HG02623 (cell line): ENCODE results near the gene LYPD6B.

ENCODE experiments used
- ATAC-seq: cut with Tn5 transposase; IDR thresholded peaks from one replicate; pipeline ENCODE4 v1.9.1; 2021; ENCODE audit warnings: moderate library complexity; ENCODE audit not compliant: unreplicated experiment

LYPD6B gene

DNA sequence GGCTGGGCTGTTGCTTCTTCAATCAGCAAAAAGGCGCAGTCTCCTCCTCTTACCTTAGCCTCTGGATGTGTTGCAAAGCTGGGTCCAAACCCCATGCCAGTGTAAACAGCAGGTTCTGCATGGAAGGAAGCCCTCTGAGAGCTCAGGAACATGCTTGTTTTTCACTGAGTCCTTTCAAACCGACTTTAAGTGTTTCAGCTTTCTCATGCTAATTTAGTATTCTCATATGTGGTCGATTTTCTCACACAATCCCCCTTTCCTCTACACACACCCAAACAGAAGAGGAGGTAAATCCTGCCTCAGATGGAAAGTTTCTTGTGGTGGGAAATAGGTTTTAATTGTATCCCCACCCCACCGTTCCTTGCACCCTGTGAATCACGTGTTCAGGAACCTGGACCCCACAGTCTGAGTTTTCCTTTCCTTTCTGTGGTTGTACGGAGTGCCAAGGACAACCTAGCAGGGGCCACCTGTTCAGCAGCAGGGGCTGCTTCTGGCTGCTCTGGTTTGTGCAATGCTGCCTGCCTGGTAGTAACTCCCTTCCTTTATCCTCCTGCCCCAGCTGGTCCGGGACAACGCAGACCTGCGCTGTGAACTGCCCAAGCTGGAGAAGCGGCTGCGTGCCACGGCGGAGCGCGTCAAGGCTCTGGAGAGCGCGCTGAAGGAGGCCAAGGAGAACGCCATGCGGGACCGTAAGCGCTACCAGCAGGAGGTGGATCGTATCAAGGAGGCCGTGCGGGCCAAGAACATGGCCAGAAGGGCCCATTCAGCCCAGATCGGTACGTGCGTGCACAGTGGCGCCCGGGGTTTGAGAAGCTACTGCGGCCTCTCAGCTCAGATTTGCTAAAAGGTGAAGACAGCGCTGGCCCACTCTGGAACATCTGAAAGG lies 28.7 kb upstream of the LYPD6B start:
- ATAC-seq = no peak

DNA sequence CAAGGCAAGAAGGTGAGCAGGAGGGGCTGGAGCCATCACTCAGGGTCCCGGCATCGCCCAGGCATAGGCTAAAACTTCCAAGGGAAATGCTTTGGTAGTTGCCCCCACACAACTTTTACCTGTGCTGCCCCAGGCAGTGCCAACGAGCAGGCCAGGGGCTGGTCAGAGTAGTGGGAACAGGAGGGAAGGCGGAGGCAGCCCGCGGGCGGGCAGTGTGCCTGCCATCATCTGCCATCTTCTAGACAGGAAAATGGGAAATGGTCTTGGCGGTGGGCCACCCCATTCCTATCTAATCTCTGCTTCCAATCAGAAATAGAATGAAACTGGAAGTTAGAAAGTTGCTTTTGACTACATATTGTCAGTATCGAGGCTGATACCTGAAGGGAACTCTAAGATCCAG lies 26.0 kb upstream of the LYPD6B start:
- no peak for ATAC-seq

DNA sequence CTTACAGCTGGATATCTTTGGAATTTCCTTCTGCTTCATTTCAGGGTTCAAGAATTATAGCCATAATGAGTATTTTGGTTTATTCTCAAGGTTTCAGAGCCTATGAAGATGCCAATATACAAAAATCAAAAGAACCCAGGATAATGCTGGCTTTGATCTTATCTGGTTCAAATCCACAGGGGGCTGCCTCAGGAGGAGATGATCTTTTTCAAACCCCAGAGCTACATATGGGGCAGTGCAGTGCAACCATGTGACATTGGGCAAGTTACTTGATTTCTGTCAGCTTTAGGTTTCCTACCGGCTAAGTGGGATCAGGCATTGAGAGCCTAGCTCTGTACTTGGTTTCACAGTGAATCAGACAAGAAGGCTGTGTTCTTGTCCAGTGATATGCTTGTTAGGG lies 23.0 kb upstream of the LYPD6B start:
- no peak for ATAC-seq

DNA sequence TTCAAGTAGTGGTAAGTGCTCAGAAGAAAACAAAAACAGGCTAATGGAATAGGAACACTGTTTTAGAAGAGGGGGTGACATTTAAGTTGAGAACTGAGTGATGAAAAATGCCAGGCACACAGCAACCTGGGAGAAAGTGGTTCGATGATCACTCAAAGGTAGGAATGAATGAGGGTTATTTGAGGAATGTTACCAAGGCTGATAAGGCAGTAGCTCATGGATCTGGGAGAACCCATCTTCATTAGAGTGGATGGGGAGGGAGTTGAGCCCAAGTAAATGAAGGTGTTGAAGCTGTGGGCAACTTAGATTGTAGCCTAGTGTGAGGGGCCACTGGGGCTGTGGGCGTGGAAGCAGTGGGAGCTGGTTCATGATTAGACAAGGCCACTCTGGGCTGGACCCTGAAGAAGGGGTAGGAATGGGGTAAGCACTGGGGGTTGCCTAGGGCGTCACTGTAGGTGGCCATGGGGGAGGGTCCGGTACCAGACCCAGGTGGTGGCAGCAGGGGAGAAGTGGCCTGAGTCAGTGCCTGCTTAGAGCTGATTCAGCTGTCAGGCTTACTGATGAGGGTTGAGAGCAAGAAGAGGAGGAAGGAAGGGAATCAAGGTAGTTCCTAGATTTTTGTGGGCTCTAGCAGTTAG lies 22.5 kb upstream of the LYPD6B start:
- ATAC-seq = no peak

DNA sequence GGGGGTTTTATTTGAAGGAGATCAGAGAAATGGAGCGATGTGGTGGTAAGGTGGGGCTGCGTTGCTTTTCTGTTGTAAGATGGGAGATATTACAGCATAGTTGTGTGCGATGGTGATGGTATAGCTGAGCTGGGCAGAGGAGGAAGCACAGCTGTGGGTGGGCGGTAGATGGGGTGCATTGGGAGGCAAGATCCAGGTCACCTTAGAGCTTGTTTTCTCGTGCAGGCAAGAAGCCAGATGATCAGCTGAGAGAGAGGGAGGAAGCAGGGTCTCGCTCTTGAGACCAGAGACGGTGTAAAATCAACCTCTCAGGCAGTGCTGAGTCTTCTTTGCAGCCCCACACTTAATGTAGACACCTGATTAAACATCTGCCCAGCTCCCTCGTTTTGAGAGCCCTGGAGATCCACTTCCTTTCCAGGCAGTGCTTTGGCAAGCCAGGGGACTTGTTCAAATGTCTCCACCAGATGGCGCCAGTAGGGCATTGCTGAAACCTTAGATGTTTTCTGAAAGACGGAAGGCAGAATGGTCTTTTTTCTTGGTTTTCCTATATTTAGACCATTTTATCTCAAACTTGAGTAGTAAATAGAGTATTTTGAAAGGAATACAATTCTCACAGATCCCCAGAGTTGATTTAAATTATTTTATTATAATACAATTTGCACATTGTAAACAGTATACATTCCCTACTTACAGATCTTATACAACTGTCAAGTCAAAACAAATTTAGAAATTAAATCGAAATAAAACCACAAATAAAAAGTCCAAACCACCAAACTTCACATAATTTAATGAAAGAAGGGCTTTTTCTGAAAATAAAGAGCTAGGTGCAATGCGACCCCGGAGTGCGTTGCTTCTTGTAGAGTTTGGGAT lies 21.1 kb upstream of the LYPD6B start:
- ATAC-seq = no peak

DNA sequence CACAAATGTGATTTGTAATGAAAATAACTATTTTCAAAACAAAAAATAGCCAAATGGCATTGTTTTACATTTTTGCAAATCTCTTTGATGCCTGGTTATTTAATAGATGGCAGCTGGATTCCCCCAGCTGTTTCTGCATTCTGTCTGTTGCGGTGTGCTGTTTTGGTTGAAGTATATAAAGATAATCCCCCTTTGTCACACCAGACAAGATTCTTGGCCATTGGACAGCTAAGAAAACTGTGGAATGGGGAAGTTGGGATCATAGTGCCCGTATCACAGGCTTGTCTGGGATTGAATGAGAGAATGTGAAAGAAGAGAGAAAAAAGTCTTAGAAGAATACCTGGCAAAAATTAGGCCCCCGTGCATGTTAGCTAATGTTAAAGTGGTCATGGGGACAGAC lies 19.5 kb upstream of the LYPD6B start:
- no peak for ATAC-seq

DNA sequence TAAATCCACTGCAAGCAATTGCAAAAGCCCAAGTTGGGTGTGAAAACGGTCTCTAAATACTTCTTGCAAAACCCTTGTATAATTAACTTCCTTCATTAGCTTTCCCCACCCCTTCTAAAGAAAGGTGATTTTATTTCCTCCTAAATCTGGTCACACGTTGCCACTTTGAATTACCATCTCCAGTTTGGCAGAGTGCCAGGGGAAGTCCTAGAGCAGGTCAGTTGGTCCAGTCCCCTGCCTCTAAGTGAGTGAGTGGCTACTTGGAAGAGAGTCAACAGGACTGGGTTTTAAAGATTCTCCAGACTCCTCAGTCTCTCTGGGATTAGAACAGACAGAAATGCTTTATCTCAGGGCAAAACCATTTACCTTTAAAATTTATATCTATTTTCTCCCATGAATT lies 18.7 kb upstream of the LYPD6B start:
- no peak for ATAC-seq

DNA sequence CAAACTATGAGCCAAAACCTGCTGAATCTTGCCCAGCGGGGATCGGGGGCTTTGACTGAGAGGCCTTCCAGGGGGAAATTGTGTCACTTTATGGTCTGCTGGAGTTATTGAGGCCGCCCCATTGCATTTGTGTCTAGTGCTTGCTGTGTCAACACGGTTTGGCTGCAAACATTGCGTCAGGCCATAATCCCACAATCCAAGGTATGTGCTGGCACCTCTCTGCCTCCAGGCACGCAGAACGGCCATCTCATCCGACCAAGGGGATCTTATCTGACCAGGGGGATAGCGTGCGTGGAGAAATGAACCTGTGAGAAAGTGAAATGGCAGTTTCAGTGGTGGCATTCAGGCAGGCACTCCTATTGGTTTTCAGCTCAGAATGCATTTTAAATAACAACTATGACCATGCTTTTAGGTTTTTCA lies 18.1 kb upstream of the LYPD6B start:
- peak; percentile 33 for ATAC-seq

DNA sequence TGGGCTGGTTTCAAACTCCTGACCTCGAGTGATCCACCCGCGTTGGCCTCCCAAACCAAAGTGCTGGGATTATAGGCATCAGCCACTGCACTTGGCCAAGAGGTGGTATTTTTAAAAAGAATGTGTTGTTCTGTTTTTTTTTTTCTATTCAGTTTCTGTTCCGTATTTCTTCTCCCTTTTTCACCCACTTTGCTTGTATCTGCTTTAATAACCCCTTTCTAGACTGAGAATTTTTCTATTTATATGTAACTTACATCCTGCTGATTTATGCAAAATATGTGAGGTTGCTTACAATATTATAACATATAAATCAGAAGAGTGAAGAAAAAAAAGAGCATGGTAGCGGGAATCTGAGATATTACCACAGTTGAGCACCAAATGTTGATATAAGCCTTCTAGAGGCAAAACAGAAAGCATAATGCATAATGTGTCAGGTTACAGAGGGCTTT lies 17.2 kb upstream of the LYPD6B start:
- ATAC-seq = peak; percentile 60

DNA sequence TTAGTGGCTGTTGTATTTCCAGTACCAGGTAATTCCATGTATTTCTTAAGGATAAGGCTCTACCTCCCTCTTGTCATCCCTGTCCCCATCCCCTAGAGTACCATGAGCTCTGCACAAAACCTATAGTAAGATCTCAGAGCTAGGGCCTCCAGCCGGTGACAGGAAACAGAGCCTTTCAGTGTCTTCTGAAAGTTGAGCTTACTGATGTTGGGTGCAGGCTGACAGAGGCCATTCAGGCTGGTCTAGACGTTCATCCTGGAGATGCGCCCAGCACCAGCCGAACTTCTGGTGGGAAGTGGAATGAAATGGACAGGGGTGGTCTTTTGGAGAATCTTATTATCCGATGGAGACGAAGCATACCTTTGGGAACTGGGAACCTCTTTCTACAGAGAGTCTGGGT lies 16.7 kb upstream of the LYPD6B start:
- ATAC-seq = peak; percentile 60

DNA sequence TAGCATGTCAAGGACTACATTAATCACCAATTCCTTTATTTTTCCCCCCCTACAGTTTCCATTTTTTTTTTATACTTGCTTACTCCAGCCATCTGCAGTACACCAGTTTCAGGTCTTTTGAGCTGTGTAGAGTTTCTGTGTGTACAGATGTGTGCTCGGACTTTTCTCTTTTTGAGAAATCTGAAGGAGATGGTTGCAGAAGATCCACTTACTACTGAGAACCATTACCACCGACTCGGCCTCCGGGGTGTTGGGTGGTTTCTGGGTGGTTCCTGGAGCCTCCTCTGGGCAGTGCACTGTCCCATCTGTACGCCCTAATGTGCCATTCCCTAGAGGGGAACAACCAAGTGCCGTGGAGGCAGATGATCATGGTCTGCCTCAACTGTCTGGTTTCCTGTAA lies 15.4 kb upstream of the LYPD6B start:
- ATAC-seq = no peak

DNA sequence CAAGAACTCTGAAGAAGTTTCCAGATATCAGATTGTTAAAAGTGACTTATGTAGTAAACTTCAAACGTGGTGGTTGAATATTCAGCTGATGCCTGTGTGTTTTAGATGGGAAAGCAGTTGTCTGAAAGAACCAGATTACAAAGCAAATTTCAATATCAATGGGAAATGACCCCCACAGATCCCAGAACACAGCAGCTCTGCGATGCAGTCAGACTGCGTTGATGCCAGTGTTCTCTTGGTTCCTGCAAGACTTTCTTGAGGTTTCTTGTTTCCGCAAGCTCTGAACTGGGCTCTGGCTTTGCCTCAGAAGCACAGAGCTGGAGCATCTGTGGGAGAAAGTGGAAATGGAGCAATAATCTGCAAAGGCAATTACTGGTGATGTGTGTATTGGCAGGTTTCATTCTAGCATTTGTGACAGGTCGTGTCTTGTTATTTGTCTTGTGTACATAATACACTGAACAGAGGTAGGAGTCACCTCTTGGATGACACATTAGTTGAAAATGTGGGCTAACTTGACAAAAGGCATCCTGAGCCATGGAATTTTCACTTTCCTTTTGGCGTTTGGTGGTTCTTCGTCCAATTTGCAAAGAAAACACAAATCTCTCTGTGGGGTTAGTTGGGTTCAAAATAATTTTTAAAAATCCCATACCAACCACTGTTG lies 10.8 kb upstream of the LYPD6B start:
- ATAC-seq = no peak

DNA sequence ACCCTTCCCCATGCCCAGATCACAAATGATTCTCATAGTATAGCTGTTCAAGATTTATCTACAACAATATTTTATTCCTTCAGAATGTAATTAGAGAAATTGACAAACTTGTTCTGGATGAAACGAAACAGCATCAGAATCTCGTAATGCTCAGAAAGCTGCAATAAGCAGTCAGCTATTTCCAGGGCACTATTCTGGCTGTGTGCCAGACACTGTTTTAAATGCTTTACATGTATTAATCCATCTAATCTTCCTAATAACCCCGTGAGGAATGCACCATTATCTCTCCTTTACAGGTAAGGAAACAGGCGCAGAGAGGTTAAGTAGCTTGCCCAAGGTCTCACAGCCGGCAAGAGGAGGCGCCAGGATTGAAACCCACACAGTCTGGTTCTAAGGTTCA lies 10.1 kb upstream of the LYPD6B start:
- ATAC-seq = no peak

DNA sequence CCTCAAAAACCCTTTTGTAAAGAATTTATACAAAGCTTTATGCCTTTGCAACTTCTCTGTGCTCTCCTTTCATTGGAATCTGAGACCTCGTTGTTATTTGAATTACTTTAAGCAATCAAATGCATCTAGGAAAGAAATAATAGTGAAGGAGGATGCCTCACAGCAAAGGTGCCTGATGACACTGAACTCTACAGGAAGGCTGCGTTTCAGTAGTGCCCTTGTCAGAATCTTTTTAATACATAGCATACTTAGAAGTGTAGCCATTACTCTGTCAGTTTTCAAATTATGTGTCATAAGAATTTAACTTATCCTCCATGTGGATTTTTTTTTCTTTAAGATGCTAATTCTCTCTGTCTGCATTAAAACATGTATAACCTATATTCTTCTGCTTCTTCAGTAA lies 9.6 kb upstream of the LYPD6B start:
- ATAC-seq = no peak

DNA sequence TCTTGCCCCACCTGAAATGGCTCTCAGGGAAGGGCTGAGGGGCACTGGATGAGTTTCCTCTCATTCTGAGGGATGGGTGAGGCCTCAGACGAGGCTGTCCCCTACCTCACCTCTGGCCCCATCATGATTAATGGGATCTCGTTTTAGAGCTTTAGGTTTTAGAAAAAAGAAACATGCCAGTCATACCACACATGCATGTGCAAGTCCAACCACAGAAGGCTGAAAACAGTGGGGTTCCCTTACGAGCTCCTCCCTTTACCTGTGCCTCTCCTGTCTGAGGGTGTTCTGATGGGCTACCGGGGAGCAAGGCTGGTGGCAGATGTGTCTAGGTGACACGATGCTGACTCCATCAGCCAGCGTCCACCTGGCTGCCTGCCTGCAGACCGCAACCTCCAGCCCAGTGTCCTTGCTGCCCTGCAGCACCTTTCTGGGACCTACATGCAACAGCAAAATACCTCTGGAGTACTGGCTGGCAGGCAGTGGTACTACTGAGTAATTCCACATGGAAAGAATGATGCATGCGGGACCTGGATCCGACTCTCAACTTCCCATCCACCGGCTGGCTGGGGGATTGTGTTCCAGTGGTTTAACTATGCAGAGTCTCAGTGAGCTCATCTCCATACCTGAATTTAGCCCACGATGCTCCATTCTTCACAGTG lies 9.1 kb upstream of the LYPD6B start:
- no peak for ATAC-seq

DNA sequence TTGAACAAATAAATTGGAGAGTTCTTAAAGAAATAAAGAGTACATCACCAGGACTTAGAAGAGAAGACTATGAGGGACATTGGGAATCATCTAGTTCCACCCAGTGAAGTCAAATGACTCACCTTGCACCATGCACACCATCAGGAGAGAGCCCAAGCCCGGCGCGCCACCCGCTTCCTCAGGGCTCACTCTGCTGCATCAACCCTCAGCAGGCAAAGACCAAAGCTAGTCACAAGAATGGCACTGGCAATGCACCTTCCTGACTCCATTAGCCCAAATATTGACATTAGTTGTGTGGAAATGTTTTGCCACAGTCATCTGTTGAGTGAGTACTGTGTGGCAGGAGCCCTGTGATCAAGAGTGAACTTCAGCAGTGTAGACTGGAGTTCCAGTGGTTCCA lies 7.1 kb upstream of the LYPD6B start:
- ATAC-seq = no peak

DNA sequence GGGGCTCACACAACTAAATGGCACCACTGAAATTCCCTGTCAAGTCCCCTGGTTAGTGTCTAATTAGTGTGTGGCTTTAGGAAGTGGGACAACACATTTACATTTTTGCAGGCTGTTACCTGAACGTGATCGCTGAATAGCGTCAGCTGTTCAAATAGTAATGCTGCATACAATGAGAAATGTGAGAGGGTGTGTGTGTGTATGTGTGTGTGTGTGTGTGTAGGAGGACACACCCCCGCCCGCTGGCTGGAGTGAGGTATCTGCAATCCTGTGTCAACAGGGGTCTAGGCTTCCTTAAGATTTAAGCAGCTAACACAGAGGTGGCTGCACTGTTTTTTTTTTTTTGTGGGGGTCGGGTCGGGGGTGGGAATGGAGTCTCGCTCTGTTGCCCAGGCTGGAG lies 4.8 kb upstream of the LYPD6B start:
- no peak for ATAC-seq

DNA sequence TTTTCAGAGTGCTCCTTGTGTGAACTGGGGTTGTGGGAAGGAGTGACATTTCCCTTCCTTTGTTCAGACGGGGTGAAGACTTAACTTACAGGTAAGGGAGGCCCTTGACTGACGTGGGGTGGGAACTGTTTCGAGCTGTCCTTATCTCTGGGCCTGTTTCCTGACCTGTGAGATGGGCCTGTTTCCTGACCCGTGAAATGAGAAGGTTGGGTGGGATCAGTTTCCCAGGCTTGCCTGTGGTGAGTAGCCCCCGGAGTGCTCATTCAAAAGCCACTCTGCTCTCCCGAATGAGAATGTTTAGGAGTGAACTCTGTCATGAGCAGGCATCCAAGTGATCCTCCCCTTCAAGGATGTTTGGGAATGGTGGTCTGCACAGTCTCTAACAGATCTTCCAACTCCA lies 4.1 kb upstream of the LYPD6B start:
- ATAC-seq = no peak

DNA sequence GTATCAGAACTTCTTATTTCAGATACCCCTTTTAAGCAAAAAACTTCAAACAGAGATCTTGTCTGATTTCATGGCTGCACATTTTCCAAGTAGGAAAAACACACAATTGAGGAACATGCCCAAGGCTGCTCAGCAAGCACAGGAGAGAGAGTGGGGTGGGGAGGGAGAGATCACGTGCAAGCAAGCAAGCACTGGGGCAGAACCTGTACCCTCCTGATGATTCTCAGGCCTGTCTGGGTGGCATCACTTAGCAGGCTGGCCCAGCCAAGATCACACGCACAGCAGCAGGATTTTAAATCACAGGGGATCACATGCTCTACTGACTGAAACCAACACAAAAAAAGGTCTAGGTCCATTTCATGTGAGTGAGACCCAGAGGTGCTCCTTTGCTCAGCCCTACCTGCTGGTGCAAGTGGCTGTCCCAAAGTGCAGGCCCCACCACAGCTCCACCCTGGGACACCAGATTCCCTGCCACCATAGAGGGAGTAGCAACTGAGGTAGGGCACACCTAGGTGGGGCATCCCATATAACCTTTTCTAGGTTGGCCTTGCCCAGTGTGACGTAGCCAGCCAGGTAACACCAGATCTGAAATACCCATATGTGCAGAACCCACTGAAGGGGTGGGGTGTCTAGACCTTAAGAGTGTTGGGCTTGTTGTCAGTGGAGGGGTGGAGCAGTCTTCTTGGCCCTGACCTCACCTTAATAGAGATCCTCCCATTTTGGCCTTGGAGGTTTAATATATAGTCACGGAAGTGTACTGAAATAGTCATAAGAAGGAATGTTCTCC lies 1.8 kb upstream of the LYPD6B start:
- no peak for ATAC-seq

DNA sequence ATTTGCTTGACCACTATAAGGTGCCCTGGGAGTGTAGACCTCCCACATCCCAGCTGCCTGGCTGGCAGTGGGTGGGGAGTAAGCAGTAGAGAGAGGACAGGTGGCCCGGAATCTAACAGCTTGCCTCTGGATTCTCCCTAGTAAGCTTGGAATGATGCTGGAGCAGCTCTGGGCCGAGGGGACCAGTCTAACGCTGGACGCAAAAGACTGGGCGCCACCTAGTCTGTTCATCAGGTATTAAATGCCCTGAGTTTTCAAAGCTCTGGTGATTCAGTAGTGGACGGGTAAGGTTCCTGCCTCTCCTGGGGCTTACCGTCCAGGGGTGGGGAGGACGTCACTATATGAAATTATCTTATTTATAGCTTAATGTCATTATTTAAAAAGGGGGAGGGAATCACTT lies 648 bp upstream of the LYPD6B start:
- ATAC-seq = no peak
